Posterior cingulate gyrus (tissue), 11 donors: ENCODE results near the gene FAM216A.
"Not testable (repeated sequence)": the region's sequence is repeated elsewhere in the genome, so short reads cannot be mapped to it uniquely, and the experiment has no call there.

Experiments
- DNase-seq, 10 donors: peaks; one replicate each; pipeline versions ENCODE4 v3.0.0 to v3.0.0-alpha.2; 2020 to 2021; ENCODE audit warnings: mixed read lengths in 3 of 10
- intact Hi-C: fragments of 100-400 bp; cut with DNase I; formaldehyde crosslinking; loops from one replicate; pipeline ENCODE4 v1.15.1; 2023

The FAM216A gene

GRCh38 chr12:110475426-110475825 is 6.8 kb downstream of the FAM216A start:
- intact Hi-C loops = no loop called here
- DNase-seq = no peak

- DNase-seq = no peak
- intact Hi-C loops = no loop called here
These were observed 30.5 kb downstream of the FAM216A start for GRCh38 chr12:110498984-110499706.

GRCh38 chr12:110501399-110501751 is 32.7 kb downstream of the FAM216A start:
- intact Hi-C loops = loop anchor here (5.0 kb wide), 3 partner anchors 49 to 101 kb away; partner anchors contain the start of genes ARPC3 and PPTC7

GRCh38 chr12:110501752-110502738 is 33.4 kb downstream of the FAM216A start, which contains the start of the genes RAD9B and VPS29:
TSS of gene RAD9B (plus strand) at chr12:110502331. CDS start at chr12:110502338, 7 bp downstream.
TSS of gene VPS29 (minus strand) at chr12:110502111. CDS start at chr12:110502051, 60 bp downstream.
- intact Hi-C loops = loop anchor here (1.0 to 5.0 kb wide), 4 partner anchors 34 to 100 kb away; partner anchors contain the start of genes ARPC3, FAM216A, GPN3 and PPTC7
- peak; percentile 95 to 99 (median 97) for DNase-seq

More at GRCh38 chr12:110501399-110501751, 32.7 kb downstream of the FAM216A start:
- DNase-seq = peak in 2 of 10 donors; percentile 32 to 77

GRCh38 chr12:110503432-110503831 is 34.8 kb downstream of the FAM216A start:
- no peak for DNase-seq
- intact Hi-C loops = loop anchor here (5.0 kb wide), 3 partner anchors 51 to 99 kb away; partner anchors contain the start of genes ARPC3 and PPTC7

- no peak for DNase-seq
- intact Hi-C loops = no loop called here
These were observed 36.7 kb downstream of the FAM216A start for GRCh38 chr12:110505332-110505731.

- DNase-seq = no peak
- intact Hi-C loops = no loop called here
These were observed 39.5 kb downstream of the FAM216A start for GRCh38 chr12:110508071-110508586.

DNA sequence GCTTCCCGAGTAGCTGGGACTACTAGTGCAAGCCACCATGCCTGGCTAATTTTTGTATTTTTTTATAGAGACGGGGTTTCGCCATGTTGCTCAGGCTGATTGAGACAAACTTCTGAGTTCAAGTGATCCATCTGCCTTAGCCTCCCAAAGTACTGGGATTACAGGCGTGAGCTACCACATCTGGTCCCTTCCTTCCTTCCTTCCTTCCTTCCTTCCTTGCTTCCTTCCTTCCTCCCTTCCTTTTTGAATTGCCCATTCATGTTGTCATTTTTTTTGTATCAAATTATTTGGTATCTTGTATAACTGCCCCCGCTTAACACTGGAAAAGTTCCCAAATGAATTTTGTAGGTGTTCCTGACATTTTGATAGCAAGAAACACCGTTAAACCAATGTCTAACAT is 45.2 kb downstream of the FAM216A start:
- intact Hi-C loops = no loop called here
- no peak for DNase-seq

GRCh38 chr12:110514363-110514762 is 45.7 kb downstream of the FAM216A start:
- no peak for DNase-seq
- intact Hi-C loops = no loop called here

DNA sequence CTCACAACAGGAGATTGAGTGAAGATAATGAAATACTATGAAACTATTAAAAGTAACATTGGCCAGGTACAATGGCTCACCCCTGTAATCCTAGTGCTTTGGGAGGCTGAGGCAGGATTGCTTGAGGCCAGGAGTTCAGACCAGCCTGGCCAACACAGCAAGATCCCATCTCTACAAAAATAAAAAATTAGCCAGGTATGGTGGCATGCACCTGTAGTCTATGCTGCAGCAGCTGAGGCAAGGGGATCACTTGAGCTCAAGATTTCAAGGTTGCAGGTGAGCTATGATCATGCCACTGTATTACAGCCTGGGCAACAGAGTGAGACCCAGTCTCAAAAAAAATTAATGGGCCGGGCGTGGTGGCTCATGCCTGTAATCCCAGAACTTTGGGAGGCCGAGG is 48.4 kb downstream of the FAM216A start:
- DNase-seq = no peak
- intact Hi-C loops = no loop called here

DNA sequence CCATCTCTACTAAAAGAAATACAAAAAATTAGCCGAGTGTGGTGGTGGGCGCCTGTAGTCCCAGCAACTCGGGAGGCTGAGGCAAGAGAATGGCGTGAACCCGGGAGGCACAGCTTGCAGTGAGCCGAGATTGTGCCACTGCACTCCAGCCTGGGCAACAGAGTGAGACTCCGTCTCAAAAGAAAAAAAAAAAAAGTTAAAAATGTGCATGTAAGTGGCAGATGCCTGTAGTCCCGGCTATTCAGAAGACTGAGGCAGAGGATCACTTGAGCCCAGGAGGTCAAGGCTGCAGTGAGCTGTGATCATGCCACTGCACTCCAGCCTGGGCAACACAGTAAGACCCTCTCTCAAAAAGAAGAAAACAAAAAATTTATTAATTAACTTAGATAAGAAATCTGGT is 49.4 kb downstream of the FAM216A start:
- intact Hi-C loops, DNase-seq: not testable (repeated sequence)

- intact Hi-C loops, DNase-seq: not testable (repeated sequence)
These were observed 52.4 kb downstream of the FAM216A start for GRCh38 chr12:110520876-110521712.

GRCh38 chr12:110528277-110528839 is 59.7 kb downstream of the FAM216A start:
- no peak for DNase-seq
- intact Hi-C loops = no loop called here

DNA sequence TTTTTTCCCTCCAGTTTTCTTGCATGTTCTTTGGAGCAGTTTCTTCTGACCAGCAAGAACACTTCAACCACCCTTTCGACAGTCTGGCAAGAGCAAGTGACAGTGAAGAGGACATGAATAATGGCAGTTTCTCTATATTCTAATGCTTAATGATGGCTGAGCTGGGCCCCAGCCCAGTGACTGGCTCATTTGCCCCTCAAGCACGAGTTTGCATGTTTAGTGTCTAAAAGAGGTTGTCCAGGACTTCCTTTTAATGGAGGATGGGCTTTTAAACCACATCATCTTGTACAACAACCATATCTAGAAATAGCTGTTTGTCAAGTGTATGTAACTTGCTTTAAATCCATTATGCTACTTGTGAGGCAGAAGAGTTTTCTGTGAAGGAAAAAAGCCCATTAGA is 61.9 kb downstream of the FAM216A start:
- intact Hi-C loops = no loop called here
- DNase-seq = no peak

GRCh38 chr12:110531741-110532333 is 63.2 kb downstream of the FAM216A start:
- intact Hi-C loops = no loop called here
- no peak for DNase-seq

- no peak for DNase-seq
- intact Hi-C loops = no loop called here
These were observed 64.0 kb downstream of the FAM216A start for GRCh38 chr12:110532644-110533043.

GRCh38 chr12:110533607-110534006 is 65.0 kb downstream of the FAM216A start:
- intact Hi-C loops = no loop called here
- no peak for DNase-seq

DNA sequence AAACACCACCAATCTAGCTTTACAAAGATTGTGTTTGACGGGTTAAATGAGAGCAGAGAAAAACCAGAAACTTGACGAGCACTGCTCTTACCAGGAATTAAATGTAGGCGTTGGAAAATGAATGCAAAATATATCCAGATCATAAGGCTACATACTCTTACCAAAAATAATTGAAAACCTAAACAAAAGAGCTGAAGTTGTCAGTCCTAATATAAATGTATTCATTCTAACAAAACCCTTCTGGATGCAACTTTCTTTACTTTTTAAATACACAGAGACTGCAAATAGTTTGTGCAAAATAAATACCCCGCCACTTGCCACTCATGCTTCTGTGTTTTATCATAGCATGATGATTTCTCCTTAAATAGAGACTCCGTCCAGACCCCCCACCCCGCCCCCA is 66.2 kb downstream of the FAM216A start:
- intact Hi-C loops = no loop called here
- DNase-seq = no peak
